NCI-H226 (cell line): ENCODE data around the gene MBNL2.

Source experiments
- DNase-seq: peaks from one replicate; pipeline ENCODE4 v3.0.0-alpha.2; 2015

The MBNL2 gene

DNA sequence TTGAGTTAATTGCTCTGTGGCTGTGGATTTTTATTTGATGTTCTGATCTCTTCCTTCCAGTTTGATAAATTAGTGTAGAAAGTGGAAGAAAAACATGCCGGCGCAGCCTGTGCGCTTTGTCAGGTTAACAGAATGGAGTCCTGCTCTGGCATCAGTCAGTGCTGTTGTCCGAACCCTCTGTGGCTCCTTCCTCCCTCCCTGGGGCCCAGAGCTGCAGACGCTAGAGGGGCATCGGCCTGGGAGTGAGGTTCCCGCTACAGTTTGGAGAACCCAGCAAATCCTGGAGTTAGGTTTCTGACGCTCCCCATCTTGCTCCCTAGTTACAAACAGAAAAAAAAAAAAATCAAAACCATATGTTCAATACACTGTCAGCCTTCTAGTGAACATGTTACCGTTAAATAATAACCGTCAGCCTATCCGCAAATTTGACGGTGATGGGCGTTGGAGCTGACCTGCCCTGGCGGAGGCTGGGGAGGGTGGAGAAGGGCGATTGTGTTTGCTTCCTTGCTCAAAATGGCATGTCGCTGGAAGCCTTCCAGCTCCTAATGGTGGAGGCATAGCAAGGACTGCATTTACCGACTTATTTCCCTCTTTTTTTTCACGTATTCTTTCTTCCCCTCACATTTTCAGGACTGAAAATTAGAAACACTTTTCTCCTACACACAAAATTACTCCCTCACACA lies 13.6 kb downstream of the MBNL2 start:
- DNase-seq: no peak

DNA sequence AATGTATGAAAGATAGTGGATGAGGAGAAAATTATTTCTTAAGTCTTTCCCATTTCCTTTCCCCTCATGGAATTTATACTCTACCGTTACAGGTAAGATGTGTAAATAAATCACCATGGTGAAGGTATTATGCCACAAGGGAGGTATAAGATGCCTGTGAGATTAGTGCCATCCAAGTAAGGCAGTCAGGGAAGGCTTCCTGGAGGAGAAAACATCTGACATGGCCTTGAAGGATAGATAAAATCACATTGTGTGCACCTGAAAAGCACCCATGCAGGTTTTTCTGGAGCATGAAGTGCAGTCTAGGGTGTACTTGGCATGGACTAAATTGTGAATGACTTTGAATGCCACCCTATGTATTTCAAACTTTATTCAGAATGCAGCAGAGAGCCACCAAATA lies 15.3 kb downstream of the MBNL2 start:
- no peak for DNase-seq

DNA sequence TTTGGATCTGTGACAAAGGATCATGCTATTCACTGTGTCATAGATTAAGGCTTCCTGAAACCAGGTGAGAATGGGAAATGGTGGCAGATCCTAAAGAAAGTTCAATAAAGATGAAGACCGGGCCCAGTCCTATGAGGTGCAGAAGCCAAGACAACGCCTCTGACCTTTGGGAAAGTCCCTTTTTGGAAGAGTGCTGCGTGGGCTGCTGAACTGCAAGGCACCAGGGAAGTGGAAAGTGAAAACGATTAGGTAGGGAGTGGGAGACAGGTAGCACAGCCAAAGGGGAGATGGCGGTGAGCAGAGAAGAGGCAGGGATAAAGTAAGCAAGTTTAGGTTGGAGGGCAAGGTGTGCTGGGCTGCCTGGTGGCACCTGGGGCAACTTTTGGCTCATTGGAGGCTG lies 16.3 kb downstream of the MBNL2 start:
- DNase-seq: no peak

DNA sequence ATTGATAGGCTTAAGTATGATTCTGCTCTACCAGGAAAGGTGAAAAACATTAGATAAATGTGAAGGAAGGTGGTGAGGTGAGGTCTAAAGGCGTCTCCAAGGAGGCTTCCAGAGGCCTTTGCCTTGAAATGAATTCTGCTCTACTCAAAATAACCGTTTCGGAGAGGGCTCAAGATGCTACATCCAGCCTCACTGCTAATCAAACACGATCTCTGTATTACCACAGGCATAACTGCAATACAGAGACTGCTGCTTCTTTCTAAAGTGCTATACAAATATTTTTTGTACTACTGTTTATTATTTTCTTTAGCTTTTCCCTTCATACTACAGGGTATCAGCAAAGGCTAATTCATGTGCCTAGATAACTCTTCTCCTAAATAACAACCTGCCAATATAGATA lies 16.8 kb downstream of the MBNL2 start:
- DNase-seq: no peak

DNA sequence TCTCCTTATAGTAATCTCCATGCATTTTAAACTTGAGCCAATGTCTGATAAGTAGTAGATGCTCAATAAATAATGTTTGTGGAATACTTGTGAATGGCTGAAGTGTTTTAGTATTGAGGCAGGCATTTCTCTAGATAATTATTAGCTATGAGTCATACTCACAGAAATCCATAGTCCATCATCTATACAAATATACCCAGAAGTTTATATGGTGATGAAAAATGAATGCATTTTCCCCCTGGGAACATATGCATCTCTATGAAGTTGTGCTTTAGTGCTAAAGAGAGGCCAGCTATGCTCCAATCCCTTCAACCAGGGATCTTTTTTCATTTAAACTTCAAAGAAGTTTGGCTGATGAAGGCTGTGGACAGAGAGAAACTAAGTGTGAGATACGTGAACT lies 17.2 kb downstream of the MBNL2 start:
- no peak for DNase-seq

DNA sequence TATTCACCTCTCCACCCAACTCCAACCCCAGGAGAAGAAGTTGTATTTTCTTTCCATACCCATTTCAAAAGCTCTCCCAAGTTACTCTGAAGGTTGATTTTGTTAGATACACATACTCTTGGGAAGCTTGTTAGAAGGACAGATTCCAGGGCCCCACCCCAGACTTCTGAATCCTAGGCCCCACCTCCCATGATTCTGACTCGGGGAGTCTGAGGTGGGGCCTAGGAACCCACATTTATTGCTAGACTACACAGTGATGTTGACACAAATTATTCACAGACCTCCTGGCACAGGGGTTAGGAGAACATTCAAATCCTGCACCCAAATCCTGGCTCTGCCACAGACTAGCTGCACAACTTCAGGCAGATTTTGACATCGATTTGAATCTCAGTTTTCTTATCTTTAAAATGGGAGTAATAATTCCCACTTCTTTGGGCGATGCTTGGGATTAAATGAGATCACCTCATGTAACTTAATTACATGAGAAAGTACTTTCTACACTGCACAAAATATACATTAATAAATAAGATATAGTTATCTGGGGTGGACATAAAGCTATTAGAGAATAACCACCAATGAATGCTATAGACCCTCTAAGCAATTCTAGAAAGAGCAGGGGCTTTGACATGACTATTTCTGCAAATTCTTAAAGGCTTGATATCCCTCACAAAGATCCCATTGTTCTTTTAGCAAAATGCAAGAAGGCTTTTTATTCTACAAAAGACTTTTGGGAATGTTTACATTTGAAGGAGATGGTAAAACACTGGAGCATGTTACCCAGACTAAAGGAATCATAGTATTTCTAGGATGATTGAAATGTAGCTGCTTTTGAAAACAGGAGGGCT lies 18.0 kb downstream of the MBNL2 start:
- DNase-seq: no peak

DNA sequence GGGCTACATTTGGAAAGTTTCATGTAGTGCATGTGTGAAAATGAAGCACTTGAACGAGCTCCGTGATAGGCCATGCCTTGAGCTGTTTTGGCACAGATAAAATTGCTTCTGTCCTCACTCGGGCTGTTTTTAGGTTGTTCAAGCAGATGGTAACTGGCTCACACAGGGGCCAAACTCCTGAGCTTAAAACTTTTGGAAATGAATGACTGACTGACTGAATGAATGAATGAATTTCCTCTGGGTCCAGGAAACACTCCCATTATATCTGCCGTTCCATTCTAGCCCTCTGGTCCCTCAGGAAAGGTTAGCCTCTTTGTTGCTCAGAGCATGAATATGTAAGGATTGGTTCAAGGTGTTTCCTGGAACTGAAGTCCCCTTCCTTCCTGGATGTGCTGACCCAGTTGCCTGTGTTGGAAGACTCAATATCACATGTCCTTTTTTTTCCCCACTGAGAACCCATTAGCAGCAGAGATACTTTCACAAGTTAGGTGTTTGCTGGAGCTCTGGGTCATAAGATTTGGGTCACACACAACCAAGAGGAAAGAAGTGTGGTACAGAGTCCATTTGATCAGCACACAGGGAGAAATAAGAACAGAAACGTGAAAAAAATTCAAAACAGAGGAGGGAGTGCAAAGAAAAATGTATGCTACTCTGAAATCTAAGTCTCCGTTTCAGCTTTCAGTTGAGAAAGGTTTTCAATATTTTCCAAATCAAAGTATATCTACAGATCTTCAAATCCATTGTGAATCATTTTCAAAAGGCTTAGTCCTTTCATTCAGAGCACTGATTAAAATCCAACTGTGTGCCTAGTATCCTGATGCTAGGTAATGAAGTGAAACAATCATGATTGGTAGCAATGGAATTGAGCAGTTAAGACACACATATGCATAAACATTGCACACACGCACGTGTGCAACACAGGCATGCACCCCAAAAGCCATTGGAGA lies 18.9 kb downstream of the MBNL2 start:
- DNase-seq: no peak

DNA sequence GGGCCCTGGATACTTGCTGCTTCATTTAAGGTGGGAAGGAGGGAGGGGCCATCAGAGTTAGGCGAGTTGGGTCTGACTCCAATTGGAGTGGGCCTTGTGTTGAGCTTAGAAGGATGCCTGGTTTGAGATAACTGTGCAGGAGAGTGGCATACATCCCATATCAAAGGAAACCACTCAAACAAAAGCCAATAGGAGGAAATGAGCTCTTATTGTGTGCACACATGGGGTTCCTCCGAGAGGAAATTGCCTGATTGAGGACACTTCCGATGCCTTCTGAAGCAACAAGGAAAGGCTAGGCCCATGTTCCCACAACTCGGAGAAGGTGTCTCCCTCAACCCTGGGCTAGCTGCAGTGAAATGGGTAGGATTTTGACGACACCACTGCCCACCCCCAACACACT lies 19.6 kb downstream of the MBNL2 start:
- no peak for DNase-seq

DNA sequence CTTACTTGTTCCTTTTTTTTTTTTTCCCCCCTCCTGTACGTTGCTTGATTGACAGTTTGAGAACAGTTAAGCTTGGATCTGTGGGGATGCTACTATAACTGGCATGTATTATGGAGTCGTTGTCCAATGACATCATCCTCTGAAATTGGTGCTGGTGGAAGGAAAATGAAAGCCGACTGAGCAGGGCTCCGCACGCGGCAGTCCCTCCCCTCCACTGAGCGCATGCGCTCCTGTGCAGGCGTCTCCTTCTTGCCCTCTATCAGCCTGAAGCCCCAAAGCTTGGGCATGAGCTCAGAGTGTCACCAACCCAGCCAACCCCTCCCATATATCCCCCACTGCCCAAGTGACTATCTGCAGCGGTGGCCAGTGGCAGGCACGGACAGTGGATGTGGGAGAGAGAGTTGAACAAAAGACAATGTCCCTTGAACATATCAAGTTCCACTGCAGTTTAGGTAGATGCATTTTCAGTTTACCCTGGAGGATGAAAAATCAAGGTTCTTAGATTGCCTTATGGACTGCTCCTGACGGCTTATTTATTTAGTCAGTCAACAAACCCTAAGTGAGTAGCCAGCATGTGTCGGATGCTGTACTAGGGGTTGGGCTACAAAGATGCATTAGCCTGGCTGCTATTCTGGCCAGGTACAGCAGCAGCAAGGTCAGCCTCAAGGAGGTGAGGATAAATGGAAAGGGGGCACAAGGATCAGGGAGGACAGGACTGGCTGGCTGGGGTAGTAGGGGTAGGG lies 20.8 kb downstream of the MBNL2 start:
- DNase-seq: no peak

DNA sequence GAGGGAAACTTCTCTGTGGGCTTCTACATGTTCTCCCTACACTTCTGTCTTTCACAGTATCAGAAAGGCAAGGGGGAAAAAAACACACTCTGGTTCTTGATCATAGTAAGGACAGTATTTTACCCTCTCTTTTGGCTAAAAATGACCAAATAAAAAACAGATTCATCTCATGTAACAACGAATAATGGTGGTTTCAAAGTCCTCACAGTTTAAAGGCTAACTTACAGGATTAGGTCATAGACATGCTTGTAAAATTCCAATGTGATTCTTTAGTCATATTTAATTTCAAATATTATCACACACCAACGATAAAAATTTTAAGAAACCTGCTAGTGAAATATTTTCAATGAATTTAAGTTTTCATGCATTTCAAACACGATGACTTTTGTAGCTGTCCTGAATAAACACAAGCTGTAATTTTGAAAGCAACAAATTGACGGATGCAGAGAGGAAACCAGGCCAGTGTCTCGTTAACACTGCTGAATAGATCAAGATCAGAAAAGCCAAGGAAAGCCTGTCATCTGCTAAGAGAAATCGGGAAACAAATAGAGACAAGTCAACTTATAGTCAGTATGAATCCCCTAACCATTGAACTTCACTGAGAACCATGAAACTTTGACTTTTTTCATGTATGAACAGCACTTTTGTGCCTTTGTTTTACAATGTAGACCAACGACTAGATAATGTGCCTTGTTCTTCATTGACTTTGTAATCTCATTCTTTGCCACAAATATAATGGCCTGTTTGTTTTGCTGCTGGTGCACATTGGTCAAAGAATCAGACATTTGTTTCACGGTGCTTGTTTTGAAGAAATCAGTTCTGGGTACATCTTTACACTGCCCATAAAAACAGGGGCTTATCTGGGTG lies 22.0 kb downstream of the MBNL2 start:
- no peak for DNase-seq

DNA sequence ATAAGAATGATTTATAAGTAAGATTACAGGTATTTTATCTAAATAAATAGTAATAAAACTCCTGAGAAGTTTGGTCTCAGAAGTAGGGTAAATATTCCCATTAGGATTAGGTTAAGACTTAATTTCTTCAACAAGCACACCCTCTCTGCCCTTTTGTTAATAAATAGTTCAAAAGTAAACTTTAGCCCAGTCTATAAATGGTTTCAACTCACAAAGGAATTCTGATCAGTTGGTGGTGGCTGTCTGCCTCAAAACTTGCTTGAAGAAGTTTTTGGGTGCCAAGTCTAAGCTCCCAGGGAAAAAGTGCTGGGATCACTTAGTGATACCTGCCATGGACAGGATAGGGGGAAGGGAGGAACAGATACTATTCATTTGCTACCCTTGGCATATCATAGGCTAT lies 22.9 kb downstream of the MBNL2 start:
- no peak for DNase-seq

DNA sequence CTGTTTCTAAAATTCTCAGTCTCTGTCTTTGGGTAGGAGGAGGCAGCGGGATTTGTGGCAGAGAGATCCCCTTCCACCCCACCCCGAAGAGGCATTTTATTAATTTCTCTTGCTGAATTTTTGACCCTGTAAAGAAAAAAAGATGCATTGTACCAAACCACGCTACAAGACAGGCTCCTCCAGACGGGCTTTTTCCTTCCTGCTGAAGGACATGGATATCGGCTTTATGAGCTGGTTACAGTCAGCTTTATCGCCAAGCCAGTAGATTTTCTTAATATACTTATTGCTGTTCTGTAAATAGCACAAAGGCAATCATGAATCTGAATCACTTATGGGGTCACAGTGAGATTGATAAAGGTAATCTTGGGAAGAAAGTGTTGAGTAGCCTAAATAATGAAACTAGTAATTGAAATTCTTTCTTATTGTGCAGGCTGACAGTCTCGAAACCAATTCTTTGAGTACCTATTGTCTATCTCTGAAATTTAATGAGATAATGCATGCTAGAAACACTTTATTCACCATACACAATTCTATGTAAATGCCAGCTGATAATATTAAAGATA lies 24.5 kb downstream of the MBNL2 start:
- DNase-seq: no peak

DNA sequence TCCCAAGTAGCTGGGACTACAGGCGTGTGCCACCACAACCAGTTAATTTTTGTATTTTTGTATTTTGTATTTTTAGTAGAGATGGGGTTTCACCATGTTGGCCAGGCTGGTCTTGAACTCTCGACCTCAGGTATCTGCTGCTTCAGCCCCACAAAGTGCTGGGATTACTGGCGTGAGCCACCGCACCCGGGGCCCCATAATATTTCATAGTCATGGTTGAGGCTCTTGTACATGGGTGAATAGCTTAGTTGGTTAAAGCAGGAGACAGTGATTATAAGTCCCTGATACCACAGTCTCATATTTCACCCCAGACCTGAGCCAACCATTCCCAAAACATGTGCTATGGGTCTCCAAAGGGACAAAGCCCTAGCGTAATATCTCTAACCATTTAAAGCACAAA lies 26.1 kb downstream of the MBNL2 start:
- no peak for DNase-seq

DNA sequence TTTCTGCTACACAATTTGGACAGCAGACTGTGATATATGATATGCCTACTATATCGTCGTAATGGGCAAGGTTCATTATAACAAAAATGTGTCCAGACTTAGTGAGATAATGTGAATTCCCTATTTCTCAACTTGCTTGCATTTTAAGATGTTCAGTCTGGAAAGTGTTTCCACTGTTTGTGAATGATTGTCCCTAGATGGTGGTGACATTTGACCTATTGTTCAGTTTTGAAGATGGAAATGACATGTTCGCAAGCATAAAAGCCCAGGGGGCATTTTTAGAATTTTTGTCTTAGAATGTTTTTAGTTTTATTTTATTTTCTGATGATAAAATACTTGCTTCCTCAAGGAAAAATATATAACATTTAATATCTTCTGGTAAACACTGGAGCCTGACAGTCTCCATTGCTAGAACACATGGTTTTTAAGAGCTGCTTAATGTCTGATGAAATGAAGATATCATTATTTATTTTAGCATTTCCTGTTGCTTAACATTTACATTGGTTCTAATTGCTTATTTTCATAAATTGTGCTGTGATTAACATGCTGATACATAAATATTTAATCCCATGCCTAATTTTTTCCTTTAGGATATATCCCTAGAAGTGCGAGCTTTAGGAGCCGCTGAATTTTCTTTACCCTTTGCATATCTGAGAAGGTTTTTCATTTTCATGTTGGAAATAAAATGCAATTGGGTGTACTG lies 27.1 kb downstream of the MBNL2 start:
- no peak for DNase-seq

DNA sequence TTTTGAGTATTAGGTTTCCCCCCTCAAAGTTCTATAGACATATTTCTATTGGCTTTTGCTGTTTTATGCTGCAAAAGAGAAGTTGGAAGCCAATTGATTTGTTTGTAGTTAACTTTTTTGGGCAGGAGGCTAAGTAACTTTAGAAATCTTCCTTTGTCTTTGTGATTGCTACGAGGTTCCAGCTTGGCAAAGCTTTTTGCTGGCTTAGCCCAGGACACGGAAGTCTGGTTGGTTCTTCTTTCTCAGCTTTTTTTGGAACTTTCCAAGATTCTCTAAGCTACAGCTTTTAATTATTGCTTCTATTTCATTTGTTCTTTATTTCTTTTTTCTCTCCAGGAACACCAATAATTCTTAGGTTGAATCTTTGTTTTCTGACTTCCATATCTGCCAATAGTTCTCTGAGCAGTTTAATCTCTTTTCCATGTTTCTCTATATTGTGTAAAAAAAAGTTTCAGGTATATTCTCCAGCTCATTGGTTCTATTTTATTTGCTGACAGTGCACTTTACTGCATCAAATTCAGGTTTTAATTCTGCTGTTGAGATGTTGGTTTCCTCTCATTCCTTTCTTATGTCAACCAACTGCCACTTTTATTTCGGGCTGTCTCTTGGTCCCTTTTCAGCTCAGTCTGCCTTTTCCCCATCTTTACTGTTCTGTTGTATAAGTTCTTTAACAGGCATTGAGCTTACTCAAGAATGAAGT lies 27.8 kb downstream of the MBNL2 start:
- DNase-seq: no peak

DNA sequence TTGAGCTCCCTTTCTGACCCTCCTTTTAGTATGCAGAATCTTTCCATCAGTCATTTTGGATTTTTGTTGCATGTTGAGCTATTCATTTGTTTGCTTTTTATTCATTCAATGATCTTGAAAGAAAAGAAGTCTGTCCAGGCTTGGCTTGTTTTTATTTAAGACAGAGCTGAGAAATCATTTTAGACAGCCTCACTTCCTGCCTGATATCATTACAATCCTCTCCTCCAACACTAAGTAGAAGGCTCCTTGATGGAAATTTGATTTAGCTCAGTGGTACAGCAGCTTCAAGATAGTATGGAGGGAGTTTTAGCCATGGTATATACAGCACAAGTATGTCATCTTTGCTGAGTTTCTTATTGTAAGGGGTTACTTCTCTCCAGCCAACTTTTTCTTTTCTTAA lies 28.4 kb downstream of the MBNL2 start:
- DNase-seq: no peak

DNA sequence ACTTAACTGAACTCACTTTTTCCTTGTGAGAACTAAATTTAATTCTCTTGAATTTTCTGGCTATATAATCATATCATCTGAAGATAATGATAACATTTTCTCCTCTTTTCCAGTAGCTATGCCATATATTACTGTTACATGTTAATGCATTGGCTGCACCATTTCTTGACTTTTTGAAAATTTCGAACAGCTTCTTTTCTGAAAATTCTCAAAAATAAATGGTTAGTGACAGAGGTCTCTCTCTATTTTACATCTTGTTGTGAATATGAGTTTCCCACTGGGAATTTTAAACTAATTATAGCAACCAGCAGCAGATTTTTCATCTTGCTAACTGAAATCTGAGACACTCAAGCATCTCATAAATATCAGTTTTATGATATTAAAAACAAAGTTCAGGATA lies 30.6 kb downstream of the MBNL2 start:
- no peak for DNase-seq

DNA sequence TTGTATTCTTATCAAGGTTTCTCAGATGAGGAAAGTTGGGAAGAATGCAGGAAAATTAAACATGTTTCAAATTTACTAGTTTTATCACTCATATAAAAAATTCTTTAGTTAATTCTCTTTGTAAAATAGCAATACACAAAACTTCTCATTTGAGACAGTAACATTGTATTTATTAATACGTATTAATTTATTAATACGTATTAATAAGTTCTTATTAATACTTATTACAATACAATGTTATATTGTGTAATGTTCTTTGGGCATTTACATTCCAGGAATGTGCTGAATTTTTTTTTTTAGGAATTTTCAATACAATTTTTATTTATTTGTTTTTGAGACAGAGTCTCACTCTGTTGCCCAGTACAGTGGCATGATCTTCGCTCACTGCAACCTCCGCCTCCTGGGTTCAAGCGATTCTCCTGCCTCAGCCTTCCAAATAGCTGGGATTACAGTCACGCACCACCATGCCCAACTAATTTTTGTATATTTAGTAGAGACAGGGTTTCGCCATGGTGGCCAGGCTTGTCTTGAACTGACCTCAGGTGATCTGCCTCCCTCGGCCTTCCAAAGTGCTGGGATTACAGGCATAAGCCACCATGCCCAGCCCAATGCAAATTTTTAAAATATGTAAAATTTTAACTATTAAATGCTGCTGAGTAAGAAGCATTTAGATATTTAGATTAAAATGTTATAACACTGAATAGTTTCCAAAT lies 31.6 kb downstream of the MBNL2 start:
- no peak for DNase-seq

DNA sequence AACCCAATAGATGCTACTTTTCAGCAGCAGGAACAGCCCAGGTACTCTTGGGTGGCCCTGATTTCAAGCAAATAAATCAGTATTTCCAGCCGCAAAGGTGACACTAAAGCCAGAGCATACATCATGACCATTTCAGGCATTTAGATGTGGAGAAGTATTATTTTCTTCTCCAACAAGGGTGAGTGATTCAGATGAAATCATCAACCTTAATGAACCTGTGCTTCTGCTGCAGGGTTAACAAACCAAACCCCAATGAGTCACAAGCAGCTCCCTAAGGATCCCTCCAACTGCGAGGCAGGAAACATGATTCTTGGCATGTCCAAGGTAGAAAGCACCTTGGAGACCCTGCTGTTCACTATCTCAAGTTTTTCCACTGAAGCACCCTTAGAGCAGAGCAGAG lies 32.7 kb downstream of the MBNL2 start:
- peak; percentile 90 for DNase-seq
